HepG2 (cell line): ENCODE results near the gene LDLR. TPM values are rescaled to one million over a fixed set of nuclear protein-coding genes. Genes with fewer than 3 reads are reported as not detected.

Experiments
- ARNT ChIP-seq: fragments of 450-650 bp; IDR thresholded peaks from 2 replicates; pipeline ENCODE4 v1.6.1; 2017
- ATAD3A ChIP-seq: sonication (generic); formaldehyde crosslinking; IDR thresholded peaks from 2 replicates; pipeline ENCODE4 v1.4.0; 2020; ENCODE audit warnings: missing genetic modification reagents
- CENPT ChIP-seq: sonication (generic); formaldehyde crosslinking; IDR thresholded peaks from 2 replicates; pipeline ENCODE4 v1.8.0; 2022; ENCODE audit warnings: low read depth, mild to moderate bottlenecking, moderate library complexity, missing genetic modification reagents
- FOXP1 ChIP-seq, 2 experiments: fragments of 450-650 bp in 1 of 2; IDR thresholded peaks; 2 replicates each; pipeline ENCODE4 v1.6.1; 2017 to 2018; ENCODE audit warnings: antibody characterized with exemption in 1 of 2
- HNRNPLL ChIP-seq: fragments of 200-400 bp; formaldehyde crosslinking; IDR thresholded peaks from 2 replicates; pipeline ENCODE4 v1.6.1; 2017; ENCODE audit warnings: mild to moderate bottlenecking, low read depth, low read length; ENCODE audit not compliant: poor library complexity, severe bottlenecking
- KLF15 ChIP-seq: sonication (generic); formaldehyde crosslinking; IDR thresholded peaks from 2 replicates; pipeline ENCODE4 v1.8.1; 2023; ENCODE audit warnings: borderline replicate concordance, mild to moderate bottlenecking, inconsistent platforms, missing genetic modification reagents, mixed read lengths
- MEF2D ChIP-seq: sonication (generic); formaldehyde crosslinking; IDR thresholded peaks from 2 replicates; pipeline ENCODE4 v1.5.1; 2020; ENCODE audit warnings: mild to moderate bottlenecking, missing genetic modification reagents
- NBN ChIP-seq: fragments of 450-650 bp; conservative IDR thresholded peaks from 2 replicates; pipeline ENCODE4 v1.6.1; 2017
- ZNF224 ChIP-seq: sonication (generic); formaldehyde crosslinking; IDR thresholded peaks from 2 replicates; pipeline ENCODE4 v1.5.0; 2020; ENCODE audit warnings: mild to moderate bottlenecking, missing genetic modification reagents
- ZNF513 ChIP-seq: sonication (generic); formaldehyde crosslinking; conservative IDR thresholded peaks from 2 replicates; pipeline ENCODE4 v1.5.0; 2020; ENCODE audit warnings: missing genetic modification reagents
- ZNF556 ChIP-seq: sonication (generic); formaldehyde crosslinking; IDR thresholded peaks from 2 replicates; pipeline ENCODE4 v1.4.0; 2020; ENCODE audit warnings: mild to moderate bottlenecking, missing genetic modification reagents, borderline replicate concordance
- polyA plus RNA-seq, 8 experiments: library from polyadenylated mRNA; depleted of rRNA in 3 of 8; stranded (reverse) in 7 of 8; unstranded in 1 of 8; fragments of >200 nt; fragmentation: Illumina TruSeq in 4 of 8; extraction: Trizol in 4 of 8; gene quantifications; 2 replicates each; pipeline versions ENCODE4 v1.2.1 to v1.2.3, GENCODE V29; 2011 to 2016; ENCODE audit warnings: low read depth in 4 of 8, missing spikeins in 1 of 8, mixed read lengths in 1 of 8; ENCODE audit not compliant: insufficient read depth in 1 of 8
- total RNA-seq, 5 experiments: library from RNA; depleted of rRNA; stranded (reverse); fragments of >200 nt; fragmentation: Illumina TruSeq; extraction: Trizol; gene quantifications; 2 replicates each; pipeline ENCODE4 v1.2.3, GENCODE V29; 2016; ENCODE audit warnings: low read depth in 1 of 5
- TF ChIP-seq, protein P1 (sequence below): sonication (generic); formaldehyde crosslinking; IDR thresholded peaks from 2 replicates; pipeline ENCODE4 v1.5.0; 2020; ENCODE audit warnings: mild to moderate bottlenecking, missing genetic modification reagents
- TF ChIP-seq, protein P2 (sequence below): sonication (generic); formaldehyde crosslinking; IDR thresholded peaks from 2 replicates; pipeline ENCODE4 v1.4.0; 2020; ENCODE audit warnings: missing genetic modification reagents
- TF ChIP-seq, protein P3 (sequence below): sonication (generic); formaldehyde crosslinking; IDR thresholded peaks from 2 replicates; pipeline ENCODE4 v1.4.0; 2020; ENCODE audit warnings: mild to moderate bottlenecking, missing genetic modification reagents

The LDLR gene
- total and polyA plus RNA-seq, 2 of the 13 experiments (the other 11 are each of a cell fraction or from before 2014, with no cell fraction given), result 51.6 to 92.5 TPM

- no peak for TF ChIP-seq ZNF224
- TF ChIP-seq ARNT, result no peak
- TF ChIP-seq, protein P1, sequence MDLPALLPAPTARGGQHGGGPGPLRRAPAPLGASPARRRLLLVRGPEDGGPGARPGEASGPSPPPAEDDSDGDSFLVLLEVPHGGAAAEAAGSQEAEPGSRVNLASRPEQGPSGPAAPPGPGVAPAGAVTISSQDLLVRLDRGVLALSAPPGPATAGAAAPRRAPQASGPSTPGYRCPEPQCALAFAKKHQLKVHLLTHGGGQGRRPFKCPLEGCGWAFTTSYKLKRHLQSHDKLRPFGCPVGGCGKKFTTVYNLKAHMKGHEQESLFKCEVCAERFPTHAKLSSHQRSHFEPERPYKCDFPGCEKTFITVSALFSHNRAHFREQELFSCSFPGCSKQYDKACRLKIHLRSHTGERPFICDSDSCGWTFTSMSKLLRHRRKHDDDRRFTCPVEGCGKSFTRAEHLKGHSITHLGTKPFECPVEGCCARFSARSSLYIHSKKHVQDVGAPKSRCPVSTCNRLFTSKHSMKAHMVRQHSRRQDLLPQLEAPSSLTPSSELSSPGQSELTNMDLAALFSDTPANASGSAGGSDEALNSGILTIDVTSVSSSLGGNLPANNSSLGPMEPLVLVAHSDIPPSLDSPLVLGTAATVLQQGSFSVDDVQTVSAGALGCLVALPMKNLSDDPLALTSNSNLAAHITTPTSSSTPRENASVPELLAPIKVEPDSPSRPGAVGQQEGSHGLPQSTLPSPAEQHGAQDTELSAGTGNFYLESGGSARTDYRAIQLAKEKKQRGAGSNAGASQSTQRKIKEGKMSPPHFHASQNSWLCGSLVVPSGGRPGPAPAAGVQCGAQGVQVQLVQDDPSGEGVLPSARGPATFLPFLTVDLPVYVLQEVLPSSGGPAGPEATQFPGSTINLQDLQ (CRISPR knock-in tag), result no peak
- TF ChIP-seq, protein P2, sequence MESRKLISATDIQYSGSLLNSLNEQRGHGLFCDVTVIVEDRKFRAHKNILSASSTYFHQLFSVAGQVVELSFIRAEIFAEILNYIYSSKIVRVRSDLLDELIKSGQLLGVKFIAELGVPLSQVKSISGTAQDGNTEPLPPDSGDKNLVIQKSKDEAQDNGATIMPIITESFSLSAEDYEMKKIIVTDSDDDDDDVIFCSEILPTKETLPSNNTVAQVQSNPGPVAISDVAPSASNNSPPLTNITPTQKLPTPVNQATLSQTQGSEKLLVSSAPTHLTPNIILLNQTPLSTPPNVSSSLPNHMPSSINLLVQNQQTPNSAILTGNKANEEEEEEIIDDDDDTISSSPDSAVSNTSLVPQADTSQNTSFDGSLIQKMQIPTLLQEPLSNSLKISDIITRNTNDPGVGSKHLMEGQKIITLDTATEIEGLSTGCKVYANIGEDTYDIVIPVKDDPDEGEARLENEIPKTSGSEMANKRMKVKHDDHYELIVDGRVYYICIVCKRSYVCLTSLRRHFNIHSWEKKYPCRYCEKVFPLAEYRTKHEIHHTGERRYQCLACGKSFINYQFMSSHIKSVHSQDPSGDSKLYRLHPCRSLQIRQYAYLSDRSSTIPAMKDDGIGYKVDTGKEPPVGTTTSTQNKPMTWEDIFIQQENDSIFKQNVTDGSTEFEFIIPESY, result no peak
- no peak for TF ChIP-seq ZNF513 (CRISPR knock-in tag)
- TF ChIP-seq, protein P3, sequence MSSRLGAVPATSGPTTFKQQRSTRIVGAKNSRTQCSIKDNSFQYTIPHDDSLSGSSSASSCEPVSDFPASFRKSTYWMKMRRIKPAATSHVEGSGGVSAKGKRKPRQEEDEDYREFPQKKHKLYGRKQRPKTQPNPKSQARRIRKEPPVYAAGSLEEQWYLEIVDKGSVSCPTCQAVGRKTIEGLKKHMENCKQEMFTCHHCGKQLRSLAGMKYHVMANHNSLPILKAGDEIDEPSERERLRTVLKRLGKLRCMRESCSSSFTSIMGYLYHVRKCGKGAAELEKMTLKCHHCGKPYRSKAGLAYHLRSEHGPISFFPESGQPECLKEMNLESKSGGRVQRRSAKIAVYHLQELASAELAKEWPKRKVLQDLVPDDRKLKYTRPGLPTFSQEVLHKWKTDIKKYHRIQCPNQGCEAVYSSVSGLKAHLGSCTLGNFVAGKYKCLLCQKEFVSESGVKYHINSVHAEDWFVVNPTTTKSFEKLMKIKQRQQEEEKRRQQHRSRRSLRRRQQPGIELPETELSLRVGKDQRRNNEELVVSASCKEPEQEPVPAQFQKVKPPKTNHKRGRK (CRISPR knock-in tag), result no peak
- no peak for TF ChIP-seq KLF15 (CRISPR knock-in tag)
- no peak for TF ChIP-seq HNRNPLL
- TF ChIP-seq MEF2D (CRISPR knock-in tag), result no peak
- no peak for TF ChIP-seq FOXP1 (IDR thresholded peaks at IDR 0.05)
- TF ChIP-seq FOXP1 (CRISPR knock-in tag; IDR thresholded peaks at IDR 0.05), result no peak
- TF ChIP-seq ATAD3A (CRISPR knock-in tag), result no peak
- no peak for TF ChIP-seq NBN
- no peak for TF ChIP-seq CENPT (CRISPR knock-in tag)
- no peak for TF ChIP-seq ZNF556
Measured at GRCh38 chr19:11174336-11174735, 85.1 kb downstream of the LDLR start (continued).
